HCT116 (cell line): ENCODE results near the gene FBXW2.

Experiments
- ATF3 ChIP-seq: IDR thresholded peaks from 2 replicates; pipeline ENCODE4 v1.6.1; 2012
- CTCF ChIP-seq, 3 experiments: fragments of 200-600 bp in 1 of 3; sonication (generic) in 1 of 3; IDR thresholded peaks in 2 of 3; conservative IDR thresholded peaks in 1 of 3; 2 replicates each; pipeline ENCODE4 v1.5.1; 2012 to 2017; ENCODE audit warnings: low read depth in 2 of 3, low read length in 2 of 3, antibody characterized with exemption in 1 of 3, borderline replicate concordance in 1 of 3, control low read depth in 1 of 3, mild to moderate bottlenecking in 1 of 3, mixed read lengths in 1 of 3, mixed run types in 1 of 3, moderate library complexity in 1 of 3; ENCODE audit not compliant: insufficient read depth in 1 of 3
- EZH2phosphoT487 ChIP-seq: fragments of 200-600 bp; IDR thresholded peaks from 2 replicates; pipeline ENCODE4 v1.6.1; 2018; ENCODE audit warnings: antibody characterized with exemption, borderline replicate concordance
- JUND ChIP-seq: IDR thresholded peaks from 2 replicates; pipeline ENCODE4 v1.6.1; 2012
- MAX ChIP-seq: IDR thresholded peaks from 2 replicates; pipeline ENCODE4 v1.6.1; 2012
- POLR2A ChIP-seq: IDR thresholded peaks from 2 replicates; pipeline ENCODE4 v1.7.0; 2011; ENCODE audit warnings: borderline replicate concordance; ENCODE audit not compliant: insufficient read depth, insufficient read length; ENCODE audit errors: extremely low read depth
- RAD21 ChIP-seq: IDR thresholded peaks from 2 replicates; pipeline ENCODE4 v1.6.1; 2012; ENCODE audit warnings: low read depth, mild to moderate bottlenecking
- REST ChIP-seq: IDR thresholded peaks from 2 replicates; pipeline ENCODE4 v1.6.1; 2012; ENCODE audit warnings: low read depth
- SP1 ChIP-seq: IDR thresholded peaks from 2 replicates; pipeline ENCODE4 v1.6.1; 2012; ENCODE audit warnings: low read depth
- ZNF274 ChIP-seq: fragments of 200-500 bp; sonication (Bioruptor generic); IDR thresholded peaks from 2 replicates; pipeline ENCODE4 v1.6.1; 2014; ENCODE audit warnings: mild to moderate bottlenecking, low read depth, low read length, inconsistent platforms

GRCh38 chr9:120779227-120779626 is 14.0 kb downstream of the FBXW2 start:
- TF ChIP-seq EZH2phosphoT487 (no peak), ZNF274 (no peak), RAD21 (no peak), SP1 (no peak), CTCF (IDR thresholded peaks at IDR 0.05 in 2 of 3, conservative IDR thresholded peaks at IDR 0.05 in 1 of 3; ENCODE audit: borderline replicate concordance in 1 of 3, insufficient read depth in 1 of 3, low read depth in 2 of 3, low read length in 2 of 3) (no peak), REST (no peak), POLR2A (no peak), JUND (no peak), MAX (no peak), ATF3 (no peak)
